T-cell (primary cell): ENCODE results near the gene ARFGAP2. TPM values are rescaled to one million over a fixed set of nuclear protein-coding genes. Genes with fewer than 3 reads are reported as not detected.
A peak's percentile ranks its signal among the peaks of the same experiment; 100 is the strongest.
"Not testable (repeated sequence)": the region's sequence is repeated elsewhere in the genome, so short reads cannot be mapped to it uniquely, and the experiment has no call there.

ENCODE experiments used
- ATAC-seq, 4 experiments: fragments of 200-7000 bp in 3 of 4; fragments of 150-1000 bp in 1 of 4; cut with Tn5 transposase; replicated peaks in 1 of 4; 1 replicate in 3 of 4; 2 replicates in 1 of 4; pipeline ENCODE4 v1.10.0; 2021; ENCODE audit warnings: moderate library complexity in 3 of 4, mild to moderate bottlenecking in 2 of 4, moderate number of reproducible peaks in 1 of 4
- CTCF ChIA-PET, 2 donors: fragments of 300-600 bp; sonication (Branson Sonifier 250); formaldehyde crosslinking; loops; one replicate each; lab custom pipeline; 2022; ENCODE audit warnings: antibody characterized with exemption in 2 of 2; lab: Charles Lee
- POLR2A ChIA-PET, 2 donors: fragments of 300-600 bp; sonication (Branson Sonifier 250); formaldehyde crosslinking; loops; one replicate each; lab custom pipeline; 2022; ENCODE audit warnings: antibody characterized with exemption in 2 of 2; lab: Charles Lee
- DNase-seq, 35 experiments: peaks; one replicate each; pipeline versions ENCODE4 v3.0.0 to v3.0.0-alpha.2; 2013 to 2023
- H3K27ac ChIP-seq: one replicate; pipeline ENCODE4 v1.5.1; 2013; ENCODE audit warnings: low read length
- H3K27me3 ChIP-seq, 2 experiments: replicated peaks in 1 of 2; 1 replicate in 1 of 2; 2 replicates in 1 of 2; pipeline versions ENCODE4 v1.6.1 to v1.7.0; 2013; ENCODE audit warnings: low read length in 1 of 2, mixed read lengths in 1 of 2; ENCODE audit not compliant: control insufficient read depth in 2 of 2, insufficient read depth in 2 of 2; ENCODE audit errors: extremely low read depth in 1 of 2
- H3K36me3 ChIP-seq, 2 donors: 1 replicate in 1 of 2; 2 replicates in 1 of 2; pipeline versions ENCODE4 v1.6.1 to v1.7.0; 2013; ENCODE audit warnings: low read length in 1 of 2; ENCODE audit not compliant: control insufficient read depth in 2 of 2, insufficient read depth in 1 of 2; ENCODE audit errors: extremely low read depth in 1 of 2
- H3K4me1 ChIP-seq, 2 experiments: 1 replicate in 1 of 2; 2 replicates in 1 of 2; pipeline versions ENCODE4 v1.6.1 to v1.7.0; 2013; ENCODE audit warnings: low read length in 2 of 2, mixed read lengths in 1 of 2; ENCODE audit not compliant: insufficient read depth in 2 of 2, control insufficient read depth in 1 of 2; ENCODE audit errors: extremely low read depth in 1 of 2
- H3K4me3 ChIP-seq, 2 donors: 1 replicate in 1 of 2; 2 replicates in 1 of 2; pipeline versions ENCODE4 v1.5.1 to v1.7.0; 2013; ENCODE audit warnings: mild to moderate bottlenecking in 2 of 2, low read length in 1 of 2, moderate library complexity in 1 of 2; ENCODE audit not compliant: control insufficient read depth in 1 of 2; ENCODE audit errors: extremely low read depth in 1 of 2
- H3K9me3 ChIP-seq: 2 replicates; pipeline ENCODE4 v1.7.0; 2013
- H3K27ac Mint-ChIP-seq, 2 donors: one replicate each; pipeline ENCODE4 v1.8.0; 2020 to 2021; ENCODE audit warnings: mild to moderate bottlenecking in 2 of 2, mixed read lengths in 2 of 2
- H3K27me3 Mint-ChIP-seq, 2 donors: one replicate each; pipeline ENCODE4 v1.8.0; 2021 to 2022; ENCODE audit warnings: mixed read lengths in 2 of 2
- H3K36me3 Mint-ChIP-seq: one replicate; pipeline ENCODE4 v1.8.0; 2021; ENCODE audit warnings: mixed read lengths
- H3K4me1 Mint-ChIP-seq, 3 donors: one replicate each; pipeline ENCODE4 v1.8.0; 2020 to 2022; ENCODE audit warnings: mixed read lengths in 3 of 3, mild to moderate bottlenecking in 1 of 3
- H3K4me3 Mint-ChIP-seq, 3 donors: one replicate each; pipeline ENCODE4 v1.8.0; 2020 to 2022; ENCODE audit warnings: mild to moderate bottlenecking in 3 of 3, mixed read lengths in 3 of 3, moderate library complexity in 3 of 3
- H3K9me3 Mint-ChIP-seq, 3 donors: one replicate each; pipeline ENCODE4 v1.8.0; 2020 to 2022; ENCODE audit warnings: mixed read lengths in 3 of 3
- WGBS: methylation state at CpG from one replicate; pipeline ENCODE4 v1.1.5; 2013; ENCODE audit warnings: missing lambda C conversion rate; ENCODE audit not compliant: insufficient coverage; 5-methylcytosine and 5-hydroxymethylcytosine counted together
- total RNA-seq, 35 experiments: library from RNA in 6 of 35; stranded (reverse) in 6 of 35; fragments of 120-200 nt in 1 of 35; gene quantifications; one replicate each; pipeline versions ENCODE4 v1.2.1 to v1.2.4 and lab custom pipeline; 2013 to 2026

ARFGAP2 gene
- total RNA-seq, 5 donors from 2014 or later (not counting 1 experiment from before 2014, with no cell fraction given) = 145 to 188 (median 160) TPM

DNA sequence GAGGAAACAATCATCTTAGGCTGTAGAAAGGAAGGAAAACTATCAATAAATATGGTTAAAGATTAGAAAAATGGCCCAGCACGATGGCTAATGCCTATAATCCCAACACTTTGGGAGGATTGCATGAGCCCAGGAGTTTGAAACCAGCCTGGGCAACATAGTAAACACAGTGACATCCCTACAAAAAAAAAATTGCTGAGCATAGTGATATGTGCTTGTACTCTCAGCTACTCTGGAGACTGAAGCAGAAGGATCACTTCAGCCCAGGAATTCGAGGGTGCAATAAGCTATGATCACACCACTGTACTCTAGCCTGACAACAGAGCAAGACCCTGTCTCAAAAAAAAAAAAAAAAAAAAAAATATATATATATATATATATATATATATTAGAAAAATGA, 54.9 kb downstream of the ARFGAP2 start:
- ChIA-PET POLR2A (interaction anchor here in 1 of 2 donors (0.6 kb wide), 1 partner anchor 1145 kb away, joined by 3 read pairs; no protein-coding TSS in a partner anchor), CTCF (no interaction called here)
- Histone ChIP-seq H3K4me1 (peaks cover 0 to 8% of the 10 kb centered on the region in 2 experiments), H3K27me3 (no peaks in the 10 kb centered on the region), H3K36me3 (no peaks in the 10 kb centered on the region), H3K4me3 (no peak overlapping the region), H3K27ac (no peak overlapping the region), H3K9me3 (no peaks in the 10 kb centered on the region)
- ATAC-seq = no peak
- Mint-ChIP-seq H3K36me3 (no peaks in the 10 kb centered on the region), H3K4me3 (no peak overlapping the region), H3K27me3 (no peaks in the 10 kb centered on the region), H3K9me3 (no peaks in the 10 kb centered on the region), H3K4me1 (peaks cover 0 to 10% (median 5%) of the 10 kb centered on the region in 3 donors), H3K27ac (no peak overlapping the region)
- DNase-seq = no peak
- WGBS = no CpG with 5 or more reads among the region's 2 CpGs

DNA sequence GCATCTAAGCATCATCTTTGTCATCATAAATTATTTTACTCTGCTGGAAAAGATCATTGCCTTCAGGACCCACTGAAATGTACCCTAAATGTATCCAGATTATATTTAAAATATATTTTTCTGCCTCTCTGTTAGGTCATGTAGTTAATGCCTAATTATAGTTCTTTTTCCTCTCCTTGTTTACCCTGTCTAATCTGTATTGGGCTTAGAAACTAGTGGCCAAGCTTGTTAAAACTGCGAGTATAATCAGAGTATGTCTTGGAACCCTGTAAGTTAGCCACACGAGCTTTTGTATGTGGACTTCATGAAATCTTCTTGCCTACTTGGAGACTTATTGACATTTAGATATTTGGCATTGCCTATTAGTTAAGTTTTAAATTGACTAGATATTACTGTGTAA, 55.6 kb downstream of the ARFGAP2 start:
- H3K36me3 ChIP-seq = no peaks in the 10 kb centered on the region
- H3K4me3 ChIP-seq = no peak overlapping the region
- H3K27ac ChIP-seq = no peak overlapping the region
- WGBS = no CpG with 5 or more reads among the region's 2 CpGs
- Mint-ChIP-seq H3K9me3 (no peaks in the 10 kb centered on the region), H3K27me3 (no peaks in the 10 kb centered on the region), H3K36me3 (no peaks in the 10 kb centered on the region), H3K27ac (no peak overlapping the region), H3K4me3 (no peak overlapping the region), H3K4me1 (peaks cover 0 to 10% (median 5%) of the 10 kb centered on the region in 3 donors)
- DNase-seq (no peak), ATAC-seq (no peak)
- ChIA-PET CTCF (no interaction called here), POLR2A (interaction anchor here in 1 of 2 donors (0.5 kb wide), 1 partner anchor 269 kb away, joined by 6 read pairs; no protein-coding TSS in a partner anchor)
- H3K4me1 ChIP-seq = peaks cover 0 to 8% of the 10 kb centered on the region in 2 experiments
- no peaks in the 10 kb centered on the region for H3K9me3 ChIP-seq
- no peaks in the 10 kb centered on the region for H3K27me3 ChIP-seq

DNA sequence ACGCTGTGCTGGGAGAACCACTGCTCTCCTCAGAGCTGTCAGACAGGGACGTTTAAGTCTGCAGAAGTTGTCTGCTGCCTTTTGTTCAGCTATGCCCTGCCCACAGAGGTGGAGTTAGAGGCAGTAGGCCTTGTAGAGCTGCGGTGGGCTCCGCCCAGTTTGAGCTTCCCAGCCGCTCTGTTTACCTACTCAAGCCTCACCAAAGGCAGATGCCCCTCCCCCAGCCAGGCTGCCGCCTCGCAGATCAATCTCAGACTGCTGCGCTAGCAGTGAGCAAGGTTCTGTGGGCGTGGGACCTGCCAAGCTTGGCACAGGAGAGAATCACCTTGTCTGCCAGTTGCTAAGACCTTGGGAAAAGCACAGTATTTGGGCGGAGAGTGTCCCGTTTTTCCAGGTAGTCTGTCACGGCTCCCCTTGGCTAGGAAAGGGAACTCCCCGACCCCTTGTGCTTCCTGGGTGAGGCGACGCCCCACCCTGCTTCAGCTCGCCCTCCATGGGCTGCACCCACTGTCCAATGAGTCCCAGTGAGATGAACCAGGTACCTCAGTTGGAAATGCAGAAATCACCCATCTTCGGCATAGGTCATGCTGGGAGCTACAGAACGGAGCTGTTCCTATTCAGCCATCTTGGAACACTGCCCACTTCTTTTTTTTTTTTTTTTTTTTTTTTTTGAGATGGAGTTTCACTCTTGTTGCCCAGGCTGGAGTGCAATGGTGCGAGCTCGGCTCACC, 57.6 kb downstream of the ARFGAP2 start:
- H3K27me3 ChIP-seq, H3K9me3 Mint-ChIP-seq, H3K9me3 ChIP-seq, H3K36me3 ChIP-seq, H3K27me3 Mint-ChIP-seq, H3K4me1 ChIP-seq, H3K36me3 Mint-ChIP-seq, CTCF ChIA-PET, H3K4me1 Mint-ChIP-seq, H3K27ac ChIP-seq, H3K4me3 ChIP-seq, H3K27ac Mint-ChIP-seq: not testable (repeated sequence)
- DNase-seq = peak; percentile 22 to 79 (median 60)
- POLR2A ChIA-PET = interaction anchor here in 1 of 2 donors (0.7 kb wide), 1 partner anchor 94 kb away, joined by 3 read pairs; no protein-coding TSS in a partner anchor
- peak; percentile 77 to 88 (median 85) for ATAC-seq
- WGBS = 64% methylated on average over 14 of the region's 20 CpGs
- peak overlapping the region in 1 of 3 donors; percentile 37 for H3K4me3 Mint-ChIP-seq

Other genes with a start within 250 kb of the ARFGAP2 start
- gene CSTPP1, start 240.1 kb downstream of the ARFGAP2 start, total RNA-seq = 10 to 100 TPM; 13.3 to 16.9 (median 15.0) TPM
- gene PACSIN3, start 9.6 kb upstream of the ARFGAP2 start, total RNA-seq = 1 to 10 TPM in 3 of 5 donors, under 1 TPM in 1, not detected in 1; 0.49 to 1.9 (median 1.4) TPM
- gene DDB2, start 38.1 kb upstream of the ARFGAP2 start, total RNA-seq = 100 to 1,000 TPM in 3 of 5 donors, 10 to 100 TPM in 2; 55.0 to 136 (median 123) TPM
- 10 to 100 TPM; 16.2 to 26.8 (median 21.9) TPM for gene ACP2, start 71.9 kb upstream of the ARFGAP2 start, total RNA-seq
- gene NR1H3, start 81.1 kb upstream of the ARFGAP2 start, total RNA-seq = 10 to 100 TPM in 3 of 5 donors, 1 to 10 TPM in 2; 3.6 to 16.7 (median 11.7) TPM
- gene MADD, start 93.3 kb upstream of the ARFGAP2 start, total RNA-seq = 100 to 1,000 TPM; 116 to 189 (median 124) TPM
- gene MYBPC3, start 175.8 kb upstream of the ARFGAP2 start, total RNA-seq = not detected
- 1 to 10 TPM; 1.8 to 5.8 (median 2.1) TPM for gene SPI1, start 201.7 kb upstream of the ARFGAP2 start, total RNA-seq
- gene SLC39A13, start 231.7 kb upstream of the ARFGAP2 start, total RNA-seq = 10 to 100 TPM; 45.6 to 67.0 (median 65.2) TPM
- gene PSMC3, start 249.6 kb upstream of the ARFGAP2 start, total RNA-seq = 10 to 100 TPM; 48.6 to 64.4 (median 55.0) TPM